Fibroblast of villous mesenchyme (primary cell): Measurements from ENCODE around the gene PDK2. TPM values are rescaled to one million over a fixed set of nuclear protein-coding genes. Genes with fewer than 3 reads are reported as not detected.

Source experiments
- DNase-seq: peaks from one replicate; pipeline ENCODE4 v3.0.0-alpha.2; 2010; ENCODE audit warnings: low read depth
- H3K4me3 ChIP-seq: 2 replicates; pipeline ENCODE4 v1.5.1; 2011; ENCODE audit warnings: low read depth, mild to moderate bottlenecking, low read length
- total RNA-seq: library from RNA; depleted of rRNA; stranded (reverse); fragments of >200 nt; gene quantifications from 2 replicates; pipeline ENCODE4 v1.2.3, GENCODE V29; 2012
- TF ChIP-seq, protein P1 (sequence below): IDR thresholded peaks from 2 replicates; pipeline ENCODE4 v1.5.1; 2012; ENCODE audit warnings: low read depth, mild to moderate bottlenecking, low read length; ENCODE audit not compliant: insufficient read depth

The PDK2 gene
- total RNA-seq, 1 donor = 20.3 TPM

DNA sequence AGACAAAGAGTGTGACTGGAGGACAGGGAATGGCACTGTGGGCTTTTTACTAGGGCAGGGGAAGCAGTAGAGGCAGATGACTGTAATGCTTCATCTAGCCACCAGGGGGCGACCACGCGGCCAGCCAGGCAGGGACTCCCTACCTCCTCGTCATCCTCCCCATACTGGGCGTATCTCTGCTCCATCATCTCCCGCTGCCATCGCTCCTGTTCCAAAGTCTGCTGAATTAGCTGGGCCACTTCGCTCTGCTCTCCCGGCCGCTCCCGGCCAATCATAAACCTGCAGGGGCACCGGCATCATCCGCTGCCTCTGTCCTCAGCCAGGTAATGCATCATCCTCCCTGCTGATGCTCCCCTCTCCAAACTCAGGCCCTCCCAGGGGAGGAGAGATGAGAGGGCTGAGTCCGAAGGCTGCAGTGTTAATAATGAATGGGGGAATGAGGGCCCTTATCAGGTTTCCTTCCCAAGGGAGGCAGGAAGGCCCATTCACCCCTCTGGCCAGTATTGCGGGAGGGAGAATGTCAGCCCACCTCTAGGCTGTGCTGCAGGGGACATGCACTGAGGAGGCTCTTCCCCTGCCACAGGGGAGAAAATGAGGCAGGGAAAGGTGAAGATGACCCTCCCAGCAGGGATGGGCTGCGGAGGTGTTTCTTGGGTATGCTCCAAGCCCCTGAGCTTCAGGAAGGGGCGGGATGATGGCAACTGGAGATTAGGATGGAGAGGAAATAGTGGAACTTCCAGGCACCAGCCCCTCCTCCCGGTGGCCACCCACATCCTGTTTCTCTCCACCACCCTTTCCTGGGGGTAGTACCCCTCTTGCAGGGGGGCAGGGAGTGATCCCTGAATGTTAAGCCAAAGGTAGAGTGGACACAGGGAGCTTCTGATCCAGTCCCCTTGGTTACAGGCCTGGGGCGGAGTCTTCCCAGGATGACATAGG is 45.1 kb downstream of the PDK2 start:
- TF ChIP-seq, protein P1, sequence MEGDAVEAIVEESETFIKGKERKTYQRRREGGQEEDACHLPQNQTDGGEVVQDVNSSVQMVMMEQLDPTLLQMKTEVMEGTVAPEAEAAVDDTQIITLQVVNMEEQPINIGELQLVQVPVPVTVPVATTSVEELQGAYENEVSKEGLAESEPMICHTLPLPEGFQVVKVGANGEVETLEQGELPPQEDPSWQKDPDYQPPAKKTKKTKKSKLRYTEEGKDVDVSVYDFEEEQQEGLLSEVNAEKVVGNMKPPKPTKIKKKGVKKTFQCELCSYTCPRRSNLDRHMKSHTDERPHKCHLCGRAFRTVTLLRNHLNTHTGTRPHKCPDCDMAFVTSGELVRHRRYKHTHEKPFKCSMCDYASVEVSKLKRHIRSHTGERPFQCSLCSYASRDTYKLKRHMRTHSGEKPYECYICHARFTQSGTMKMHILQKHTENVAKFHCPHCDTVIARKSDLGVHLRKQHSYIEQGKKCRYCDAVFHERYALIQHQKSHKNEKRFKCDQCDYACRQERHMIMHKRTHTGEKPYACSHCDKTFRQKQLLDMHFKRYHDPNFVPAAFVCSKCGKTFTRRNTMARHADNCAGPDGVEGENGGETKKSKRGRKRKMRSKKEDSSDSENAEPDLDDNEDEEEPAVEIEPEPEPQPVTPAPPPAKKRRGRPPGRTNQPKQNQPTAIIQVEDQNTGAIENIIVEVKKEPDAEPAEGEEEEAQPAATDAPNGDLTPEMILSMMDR = peak; percentile 55
- DNase-seq = peak; percentile 77
- no peak overlapping the region for H3K4me3 ChIP-seq

DNA sequence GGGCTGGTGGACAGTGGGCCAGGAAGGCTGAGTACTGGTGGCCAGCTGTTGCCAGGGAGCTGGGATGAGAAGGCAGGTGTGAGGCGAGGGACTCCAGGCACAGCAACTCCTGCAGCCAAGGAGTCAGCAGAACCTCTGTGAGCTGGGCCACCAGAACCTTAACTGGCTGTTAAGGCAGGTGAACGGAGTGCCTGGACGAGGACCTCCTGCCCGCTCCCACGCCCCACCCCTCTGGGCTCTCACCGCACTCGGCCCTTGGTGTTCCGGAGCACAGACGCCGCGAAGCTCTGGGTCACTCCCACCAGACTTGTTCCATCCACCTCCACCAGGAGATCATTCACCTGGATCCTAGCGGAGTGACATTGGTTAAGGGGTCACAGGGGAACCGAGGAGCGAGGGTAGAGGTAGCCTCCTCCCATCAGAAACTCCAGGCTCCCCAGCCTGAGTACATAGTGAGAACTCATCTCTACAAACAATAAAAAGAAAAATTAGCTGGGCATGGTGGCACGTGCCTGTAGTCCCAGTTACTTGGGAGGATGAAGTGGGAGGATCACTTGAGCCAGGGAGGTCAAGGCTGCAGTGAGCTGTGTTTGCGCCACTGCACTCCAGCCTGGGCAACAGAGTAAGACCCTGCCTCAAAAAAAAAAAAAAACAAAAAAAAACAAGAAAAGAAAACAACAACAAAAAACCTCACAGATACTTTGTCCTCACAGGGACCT is 46.0 kb downstream of the PDK2 start:
- H3K4me3 ChIP-seq = no peak overlapping the region
- DNase-seq = no peak
- TF ChIP-seq, protein P1 = no peak

DNA sequence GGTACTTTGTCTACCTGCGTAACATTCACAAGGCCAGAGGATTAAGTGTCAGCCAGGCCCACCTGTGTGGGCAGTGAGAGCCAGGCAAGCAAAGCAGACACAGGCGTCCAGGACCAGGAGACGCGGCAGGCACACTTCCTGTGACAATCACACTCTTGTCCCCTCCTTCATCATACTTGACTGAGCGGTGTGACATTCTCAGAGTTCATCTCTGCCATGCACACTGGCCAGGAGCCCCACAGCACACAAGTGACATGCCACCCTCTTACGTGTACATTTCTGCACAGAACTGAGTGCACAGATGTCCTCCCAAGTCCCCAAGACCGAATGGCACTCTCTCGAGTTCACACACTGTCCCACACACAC is 46.6 kb downstream of the PDK2 start:
- TF ChIP-seq, protein P1 = no peak
- no peak overlapping the region for H3K4me3 ChIP-seq
- DNase-seq = no peak

DNA sequence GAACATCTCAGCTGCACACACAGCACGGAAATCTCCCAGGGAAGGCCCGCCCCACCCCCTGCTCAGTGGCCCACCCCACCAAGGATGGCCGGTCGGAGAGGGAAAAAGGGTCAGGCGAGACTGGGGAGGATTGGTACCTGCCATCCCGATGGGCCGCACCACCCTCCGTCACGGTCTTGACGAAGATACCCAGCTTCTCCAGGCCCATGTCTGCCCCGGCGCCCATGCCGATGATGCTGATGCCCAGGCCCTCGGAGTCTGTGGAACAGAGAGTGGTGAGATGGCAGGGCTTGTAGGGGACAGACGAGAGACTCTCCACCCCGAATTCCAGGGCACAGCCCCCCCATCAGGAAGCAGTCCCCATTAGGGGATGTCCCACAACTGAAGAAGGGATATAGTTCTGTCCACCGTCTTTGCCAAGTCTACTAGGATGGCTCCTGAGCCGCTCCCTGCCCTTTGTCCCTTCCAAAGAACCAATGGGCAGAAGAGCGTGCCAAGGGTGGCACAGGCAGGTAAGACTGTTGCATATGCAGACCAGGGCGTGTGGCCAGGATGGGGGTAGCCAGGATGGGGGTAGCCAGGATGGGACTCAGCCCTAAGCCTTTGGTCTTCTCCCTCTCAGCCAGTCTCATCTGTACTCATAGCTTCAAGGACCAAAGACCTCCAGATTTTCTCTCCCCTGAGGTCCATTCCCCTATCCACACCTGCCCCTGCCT is 48.5 kb downstream of the PDK2 start:
- DNase-seq = no peak
- TF ChIP-seq, protein P1 = no peak
- H3K4me3 ChIP-seq = no peak overlapping the region

DNA sequence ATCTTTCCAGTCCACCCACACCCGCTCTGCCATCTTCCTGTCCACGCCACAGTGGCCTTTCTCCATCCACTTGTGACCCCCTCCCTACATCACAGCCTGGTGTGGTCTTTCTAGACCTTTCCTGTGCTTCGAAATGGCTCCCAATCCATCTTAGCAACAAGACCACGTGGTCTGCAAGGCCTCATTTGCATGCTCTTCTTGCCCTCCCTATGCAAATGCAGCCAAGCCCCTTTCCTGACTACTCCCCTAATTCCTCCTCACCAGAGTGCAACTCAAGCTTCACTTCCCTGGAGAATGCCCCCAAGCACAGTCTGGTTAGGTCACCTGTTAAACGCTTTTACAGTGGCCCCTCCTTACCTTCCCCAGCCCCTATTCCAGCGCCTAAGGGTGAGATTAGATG is 49.2 kb downstream of the PDK2 start:
- H3K4me3 ChIP-seq = no peak overlapping the region
- TF ChIP-seq, protein P1 = no peak
- DNase-seq = no peak

DNA sequence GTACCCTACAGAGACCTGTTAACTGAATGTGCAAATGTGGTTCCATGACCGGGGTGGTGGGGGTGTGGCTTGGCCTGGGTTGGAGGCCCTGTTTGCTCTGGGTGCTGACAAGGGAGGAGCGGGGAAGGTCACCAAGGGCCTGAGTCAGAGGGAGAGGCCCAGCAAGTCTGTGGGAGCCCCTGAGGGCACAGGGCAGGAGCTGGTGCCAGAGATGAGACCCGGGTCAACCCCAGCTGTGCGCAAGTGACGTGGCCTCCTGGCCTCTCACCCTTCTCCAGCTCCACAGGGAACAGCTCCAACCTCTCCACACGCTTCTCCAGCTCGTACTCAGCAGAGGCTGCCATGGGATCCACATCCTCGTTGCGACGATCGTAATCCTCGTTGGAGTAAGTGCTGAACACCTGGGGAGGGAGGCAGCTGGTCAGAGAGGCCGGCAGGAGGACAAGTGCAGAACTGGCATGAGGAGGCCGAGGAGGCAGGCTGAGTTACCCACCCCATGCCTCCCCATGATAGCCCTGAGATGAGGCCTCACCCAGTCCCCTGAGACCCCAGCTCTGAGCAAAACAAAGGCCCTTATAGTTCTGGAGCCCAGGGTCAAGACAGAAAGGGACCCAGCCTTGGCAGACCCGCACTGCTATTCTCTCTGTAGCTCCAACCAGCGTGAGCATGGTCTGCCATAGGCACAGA is 49.8 kb downstream of the PDK2 start:
- TF ChIP-seq, protein P1 = no peak
- DNase-seq = no peak
- H3K4me3 ChIP-seq = no peak overlapping the region
